GM12878 (cell line): Measurements from ENCODE around the gene TMUB2.
A peak's percentile ranks its signal among the peaks of the same experiment; 100 is the strongest.

Source experiments
- ATF2 ChIP-seq: IDR thresholded peaks from 2 replicates; pipeline ENCODE4 v1.6.1; 2012; ENCODE audit warnings: low read length, inconsistent platforms
- CBFB ChIP-seq: IDR thresholded peaks from 2 replicates; pipeline ENCODE4 v1.6.1; 2016; ENCODE audit warnings: antibody characterized with exemption, low read depth
- CREB1 ChIP-seq: IDR thresholded peaks from 2 replicates; pipeline ENCODE4 v1.6.1; 2012; ENCODE audit warnings: low read depth, mild to moderate bottlenecking, inconsistent platforms
- CTCF ChIP-seq, 3 experiments: IDR thresholded peaks in 2 of 3; conservative IDR thresholded peaks in 1 of 3; 2 replicates each; pipeline ENCODE4 v1.5.1; 2011; ENCODE audit warnings: low read depth in 3 of 3, low read length in 3 of 3, mild to moderate bottlenecking in 3 of 3, control low read depth in 2 of 3, moderate library complexity in 2 of 3, inconsistent platforms in 1 of 3, mixed read lengths in 1 of 3; ENCODE audit not compliant: control insufficient read depth in 2 of 3, insufficient read depth in 1 of 3; ENCODE audit errors: extremely low read depth in 1 of 3
- JUND ChIP-seq: IDR thresholded peaks from 2 replicates; pipeline ENCODE4 v1.6.1; 2012; ENCODE audit warnings: low read depth, mild to moderate bottlenecking, low read length, improper control_type of control experiment, moderate library complexity
- NR2C2 ChIP-seq: IDR thresholded peaks from 2 replicates; pipeline ENCODE4 v1.6.1; 2011; ENCODE audit warnings: borderline replicate concordance, low read depth; ENCODE audit not compliant: control insufficient read depth, insufficient read length
- POLR2A ChIP-seq: IDR thresholded peaks from 2 replicates; pipeline ENCODE4 v1.6.1; 2011; ENCODE audit warnings: low read depth, mild to moderate bottlenecking, low read length
- POLR2AphosphoS5 ChIP-seq: IDR thresholded peaks from 2 replicates; pipeline ENCODE4 v1.6.1; 2011; ENCODE audit warnings: mild to moderate bottlenecking, low read length, inconsistent platforms
- REST ChIP-seq: IDR thresholded peaks from 2 replicates; pipeline ENCODE4 v1.6.1; 2012; ENCODE audit warnings: mild to moderate bottlenecking, low read depth, low read length
- SIN3A ChIP-seq: IDR thresholded peaks from 2 replicates; pipeline ENCODE4 v1.6.1; 2012; ENCODE audit warnings: low read depth, low read length, improper control_type of control experiment
- SREBF2 ChIP-seq: IDR thresholded peaks from 2 replicates; pipeline ENCODE4 v1.6.1; 2012; ENCODE audit warnings: mild to moderate bottlenecking, low read length
- USF1 ChIP-seq: IDR thresholded peaks from 2 replicates; pipeline ENCODE4 v1.6.1; 2011; ENCODE audit warnings: borderline replicate concordance, low read depth, mild to moderate bottlenecking, moderate library complexity, mixed read lengths, low read length; ENCODE audit not compliant: insufficient read depth; ENCODE audit errors: extremely low read length
- YY1 ChIP-seq: IDR thresholded peaks from 2 replicates; pipeline ENCODE4 v1.6.1; 2011; ENCODE audit warnings: low read depth, mild to moderate bottlenecking, low read length
- ZNF274 ChIP-seq: IDR thresholded peaks from one replicate; pipeline ENCODE4 v1.8.0; 2011; ENCODE audit not compliant: insufficient read length, insufficient read depth

GRCh38 chr17:44209786-44210341, 23.1 kb downstream of the TMUB2 start:
- TF ChIP-seq CTCF (IDR thresholded peaks at IDR 0.05 in 2 of 3, conservative IDR thresholded peaks at IDR 0.05 in 1 of 3; ENCODE audit: control insufficient read depth in 2 of 3, extremely low read depth in 1 of 3, insufficient read depth in 1 of 3, low read depth in 3 of 3, low read length in 3 of 3) (no peak), ZNF274 (no peak), POLR2AphosphoS5 (peak; percentile 20; the same call in 1 of the 2 replicates), ATF2 (no peak), CREB1 (no peak), SIN3A (no peak), REST (no peak), NR2C2 (no peak), POLR2A (no peak), SREBF2 (no peak), JUND (no peak), USF1 (no peak), CBFB (no peak), YY1 (no peak)
